GM18526 (cell line): Measurements from ENCODE around the gene ESPN.

Source experiments
- POLR2A ChIP-seq: IDR thresholded peaks from 3 replicates; pipeline ENCODE4 v1.6.1; 2011; ENCODE audit not compliant: insufficient read length; ENCODE audit errors: extremely low read depth

Gene ESPN

GRCh38 chr1:6460301-6461050, 35.9 kb downstream of the ESPN start:
- no peak for TF ChIP-seq POLR2A

GRCh38 chr1:6461051-6461530, 36.5 kb downstream of the ESPN start:
- no peak for TF ChIP-seq POLR2A

- TF ChIP-seq POLR2A: no peak
Measured at GRCh38 chr1:6461538-6462411, 37.2 kb downstream of the ESPN start.

- TF ChIP-seq POLR2A: no peak
Measured at GRCh38 chr1:6462412-6463119, 38.0 kb downstream of the ESPN start.

GRCh38 chr1:6463120-6463412, 38.5 kb downstream of the ESPN start:
- no peak for TF ChIP-seq POLR2A

- no peak for TF ChIP-seq POLR2A
Measured at GRCh38 chr1:6464514-6464836, 39.9 kb downstream of the ESPN start.

GRCh38 chr1:6464915-6465314, 40.3 kb downstream of the ESPN start:
- no peak for TF ChIP-seq POLR2A

GRCh38 chr1:6465461-6466005, 41.0 kb downstream of the ESPN start:
- TF ChIP-seq POLR2A: no peak

- TF ChIP-seq POLR2A: no peak
Measured at GRCh38 chr1:6466023-6466422, 41.4 kb downstream of the ESPN start, which contains the start of gene TNFRSF25. Gene TNFRSF25 (minus strand): TSS chr1:6466173. CDS start chr1:6466107, 66 bp downstream.

GRCh38 chr1:6466751-6467150, 42.2 kb downstream of the ESPN start:
- no peak for TF ChIP-seq POLR2A

GRCh38 chr1:6467224-6467623, 42.6 kb downstream of the ESPN start:
- TF ChIP-seq POLR2A: no peak

- no peak for TF ChIP-seq POLR2A
Measured at GRCh38 chr1:6467744-6468688, 43.4 kb downstream of the ESPN start.

GRCh38 chr1:6468729-6469461, 44.3 kb downstream of the ESPN start:
- no peak for TF ChIP-seq POLR2A
